UCSD-AML1 (cell line): Measurements from ENCODE around the gene MPRIP.
"Not testable (repeated sequence)": the region's sequence is repeated elsewhere in the genome, so short reads cannot be mapped to it uniquely, and the experiment has no call there.

Source experiments
- DNase-seq: peaks from one replicate; lab custom pipeline; 2025; ENCODE audit not compliant: unreplicated experiment; lab: John Stamatoyannopoulos, UW

The MPRIP gene

DNA sequence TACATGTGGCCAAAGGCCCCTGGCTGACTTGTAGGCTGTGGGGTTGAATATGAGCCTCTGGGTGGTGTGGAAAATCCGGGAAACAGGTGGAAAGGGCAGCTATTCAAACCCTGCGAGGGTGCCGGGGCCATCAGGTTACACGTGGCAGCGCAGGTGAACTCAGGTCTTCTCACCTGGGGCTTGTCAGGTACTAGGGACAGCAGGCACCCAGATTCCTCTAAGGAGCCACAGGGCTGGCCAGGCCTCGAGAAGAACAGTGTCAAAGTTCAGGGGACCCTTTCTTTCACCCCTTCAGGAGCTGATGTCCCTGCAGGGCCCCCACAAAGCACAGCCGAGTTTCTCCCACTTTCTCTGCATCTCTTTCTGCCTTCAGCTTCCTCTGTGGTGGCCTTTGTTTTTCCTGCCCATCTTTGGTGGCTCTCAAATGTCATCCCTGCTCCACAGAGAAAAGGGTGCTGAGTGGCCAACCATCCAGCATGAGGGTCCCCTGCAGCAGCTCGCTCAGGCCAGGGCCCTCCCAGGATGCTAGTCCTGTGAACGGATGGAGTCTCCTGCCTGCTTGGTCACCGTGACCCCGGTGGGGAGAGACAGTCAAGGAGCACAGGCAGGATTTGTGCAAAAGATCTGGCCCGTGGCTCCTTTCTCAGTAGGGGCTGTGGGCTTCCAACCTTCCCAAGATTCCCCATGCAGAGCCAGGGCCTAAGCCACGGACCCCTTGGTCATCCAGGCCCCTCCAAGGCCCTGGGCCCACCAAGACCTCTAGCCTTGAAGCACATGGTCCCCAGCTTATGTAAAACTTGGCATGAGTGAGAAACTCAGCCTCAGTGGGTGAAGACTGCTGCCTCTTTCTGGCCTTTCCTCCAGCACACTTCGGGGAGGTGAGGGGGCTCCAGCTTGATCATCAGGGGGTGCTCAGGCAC lies 28.2 kb upstream of the MPRIP start:
- not testable (repeated sequence) for DNase-seq

DNA sequence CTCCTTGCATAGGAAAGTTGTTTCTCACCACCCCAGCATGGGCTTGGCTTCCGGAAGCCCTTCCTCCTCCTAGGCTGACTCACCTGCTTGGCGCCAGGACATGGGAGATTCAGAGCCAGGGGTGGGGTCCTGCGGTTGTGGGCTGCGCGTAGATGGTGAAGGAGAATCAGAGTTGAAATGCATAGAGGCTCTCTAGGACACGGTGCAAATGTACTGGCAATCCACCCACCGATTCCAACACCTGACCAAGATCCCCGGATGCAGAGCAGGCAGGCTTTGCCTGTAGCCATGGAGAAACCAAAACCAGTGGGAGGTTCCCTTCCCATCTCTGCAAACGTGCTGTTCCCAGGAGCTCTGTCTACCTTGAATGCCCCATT lies 27.5 kb upstream of the MPRIP start:
- not testable (repeated sequence) for DNase-seq

DNA sequence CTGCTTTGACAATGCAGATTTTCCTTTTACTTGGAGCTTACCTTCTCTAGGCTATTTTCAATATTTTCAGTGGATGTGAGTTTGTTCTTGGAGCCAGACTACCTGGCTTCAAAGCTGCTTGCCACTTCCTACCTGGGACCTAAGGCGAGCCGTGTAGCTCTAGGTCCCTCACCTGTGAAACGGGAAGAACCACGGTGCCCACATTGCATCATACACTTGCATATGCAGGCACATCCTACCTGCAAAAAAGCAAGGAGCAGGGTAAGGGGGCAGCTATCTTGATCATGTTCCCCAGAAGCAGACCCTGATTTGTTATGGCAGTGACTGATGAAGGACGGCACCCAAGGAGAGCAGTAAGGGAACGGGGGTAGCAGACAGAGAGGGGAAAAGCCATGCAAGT lies 27.0 kb upstream of the MPRIP start:
- DNase-seq, result no peak

DNA sequence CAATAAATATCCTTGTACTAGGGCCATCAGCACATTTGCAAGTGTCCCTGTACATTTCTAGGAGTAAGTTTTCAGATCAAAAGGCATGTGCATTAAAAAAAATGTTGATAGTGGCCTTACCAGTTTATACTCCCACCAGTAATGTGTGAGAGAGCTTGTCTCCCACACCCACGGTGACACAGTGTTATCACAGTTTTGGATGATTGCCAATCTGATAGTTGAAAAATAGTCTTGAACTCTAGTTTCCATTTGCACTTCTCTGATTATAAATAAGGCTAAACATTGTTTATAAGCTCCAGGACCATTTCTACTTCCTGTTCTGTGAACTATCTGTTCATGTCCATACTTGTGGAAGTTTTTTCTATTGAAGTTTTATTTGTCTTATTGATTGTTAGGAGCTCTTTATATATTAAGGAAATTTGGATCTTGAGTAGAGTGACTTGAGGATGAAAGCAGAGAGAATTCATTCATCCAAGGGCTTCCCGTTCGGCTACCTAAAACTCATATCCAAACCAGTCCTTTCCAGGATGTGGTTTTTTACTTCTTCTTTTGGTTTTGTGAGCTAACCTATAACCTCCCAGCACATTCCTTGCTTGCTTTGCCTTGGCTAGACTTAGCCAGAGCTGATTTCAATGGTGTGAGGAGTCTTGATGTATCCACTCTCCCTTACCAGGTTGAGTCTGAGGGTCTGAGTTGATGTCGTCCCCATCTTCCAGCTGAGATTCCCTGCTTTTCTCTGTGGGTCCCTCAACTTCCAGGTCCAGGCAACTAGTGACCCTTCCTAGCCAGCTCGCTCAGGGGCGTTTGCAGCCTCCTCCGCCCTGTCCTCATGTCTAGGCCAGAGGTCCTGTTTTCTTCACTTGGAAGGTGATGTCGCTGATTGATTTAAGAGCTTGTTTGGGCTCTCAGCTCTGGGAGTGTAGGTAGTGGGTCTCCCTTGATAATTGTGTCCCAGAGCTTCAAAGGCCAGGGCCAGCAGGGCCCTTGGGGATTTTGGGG lies 25.8 kb upstream of the MPRIP start:
- not testable (repeated sequence) for DNase-seq

DNA sequence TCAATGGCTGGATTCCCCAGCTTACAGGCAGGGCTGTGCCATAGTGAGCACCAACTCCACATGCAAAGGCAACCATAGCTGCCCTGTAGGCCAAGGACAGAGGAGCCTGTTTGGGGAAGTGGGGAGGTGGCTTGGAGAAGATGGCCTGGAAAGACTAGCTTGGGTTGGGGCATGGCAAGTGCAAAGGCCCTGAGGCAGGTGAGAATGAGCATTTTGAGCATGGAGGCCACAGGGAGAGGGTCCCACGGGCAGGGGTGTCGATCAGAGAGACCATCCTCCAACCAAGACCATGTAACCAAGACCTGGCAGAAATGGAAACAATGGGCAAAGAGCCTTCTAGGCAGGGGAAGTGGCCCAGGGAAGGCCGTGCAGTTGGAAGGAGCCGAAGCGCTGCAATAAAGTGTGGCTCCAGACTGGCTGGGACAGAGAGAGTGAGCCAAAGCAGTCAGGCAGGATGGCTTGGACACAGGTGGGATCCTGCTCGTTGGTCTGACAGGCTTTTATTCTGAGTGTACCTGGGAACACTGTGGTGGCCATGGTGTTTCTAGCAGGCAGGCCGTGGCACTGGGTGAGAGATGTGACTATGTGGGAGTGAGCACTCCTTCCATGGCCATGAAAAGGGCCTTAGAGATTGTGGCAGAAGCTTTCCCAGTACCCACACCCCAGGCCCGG lies 24.8 kb upstream of the MPRIP start:
- DNase-seq, result no peak

DNA sequence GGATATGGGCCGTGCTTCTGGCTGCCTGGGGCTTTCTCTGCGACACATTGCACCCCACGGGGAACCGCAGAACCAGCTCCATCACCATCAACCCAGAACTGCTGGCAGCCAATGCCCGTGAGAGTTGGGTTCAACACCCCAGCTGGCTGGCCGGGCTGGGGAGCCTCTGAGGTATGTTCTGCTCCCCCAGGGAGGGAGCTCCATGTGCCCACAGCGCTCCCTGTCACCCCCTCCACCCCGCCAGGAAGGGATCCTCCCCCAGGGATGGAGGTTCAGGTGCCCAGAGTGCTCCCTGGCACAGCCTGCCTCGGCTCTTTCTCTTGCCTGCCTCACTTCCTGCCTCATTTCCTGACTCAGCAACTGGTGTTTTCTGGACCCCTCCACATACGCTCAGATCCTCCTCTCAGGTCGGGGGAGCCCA lies 24.2 kb upstream of the MPRIP start:
- no peak for DNase-seq

DNA sequence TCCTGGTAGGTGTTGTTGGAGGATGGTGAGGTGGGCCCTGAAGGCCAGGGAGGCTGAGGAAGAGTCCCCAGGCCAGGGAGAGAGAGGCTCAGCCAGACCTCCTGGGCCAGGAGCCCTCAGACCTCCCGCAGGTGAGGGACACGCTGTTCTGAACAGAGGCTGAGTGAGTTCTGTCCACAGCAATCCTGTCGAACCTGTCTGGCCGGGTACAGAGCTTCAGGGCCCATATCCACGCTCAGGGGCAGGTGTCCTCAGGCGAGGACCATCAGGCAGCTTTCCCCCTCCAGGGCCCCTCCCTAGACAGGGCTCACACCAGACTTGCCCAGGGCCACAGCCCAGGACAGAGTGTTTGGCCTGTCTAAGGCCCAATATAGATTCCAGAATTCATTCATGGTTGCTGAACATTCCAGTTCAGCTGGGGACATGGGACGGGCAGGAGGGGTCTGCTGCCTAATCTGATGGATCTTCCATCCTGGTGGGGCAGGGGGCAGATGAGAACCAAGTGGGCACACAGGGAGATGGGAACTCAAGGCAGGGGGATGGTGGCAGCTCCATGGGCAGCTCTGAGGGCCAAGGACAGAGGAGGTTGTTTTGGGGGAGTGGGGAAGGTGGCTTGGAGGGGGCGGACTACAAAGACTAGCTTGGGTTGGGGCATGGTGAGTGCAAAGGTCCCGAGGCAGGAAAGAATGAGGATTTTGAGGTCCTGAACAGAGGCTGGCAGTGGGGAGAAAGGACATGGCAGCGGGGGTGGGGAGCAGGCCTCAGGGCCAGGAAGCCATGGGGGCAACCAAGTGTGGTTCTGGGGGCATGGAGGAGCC lies 23.4 kb upstream of the MPRIP start:
- DNase-seq, result no peak

DNA sequence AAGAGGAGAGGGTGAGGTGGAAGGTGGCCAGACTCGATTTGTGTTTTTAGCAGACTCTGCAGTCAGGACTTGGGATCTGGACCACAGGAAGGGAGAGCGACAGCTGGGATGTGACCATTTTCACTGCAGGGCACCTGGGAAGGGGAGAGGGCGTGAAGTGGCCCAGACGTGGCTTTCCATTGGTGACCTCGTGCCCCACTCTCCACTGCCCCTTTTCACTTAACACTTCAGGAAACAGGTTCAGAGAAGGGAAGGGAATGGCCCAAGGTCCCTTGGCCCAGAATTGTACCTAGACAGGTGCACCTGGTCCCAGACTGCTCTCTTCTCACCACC lies 22.9 kb upstream of the MPRIP start:
- no peak for DNase-seq

DNA sequence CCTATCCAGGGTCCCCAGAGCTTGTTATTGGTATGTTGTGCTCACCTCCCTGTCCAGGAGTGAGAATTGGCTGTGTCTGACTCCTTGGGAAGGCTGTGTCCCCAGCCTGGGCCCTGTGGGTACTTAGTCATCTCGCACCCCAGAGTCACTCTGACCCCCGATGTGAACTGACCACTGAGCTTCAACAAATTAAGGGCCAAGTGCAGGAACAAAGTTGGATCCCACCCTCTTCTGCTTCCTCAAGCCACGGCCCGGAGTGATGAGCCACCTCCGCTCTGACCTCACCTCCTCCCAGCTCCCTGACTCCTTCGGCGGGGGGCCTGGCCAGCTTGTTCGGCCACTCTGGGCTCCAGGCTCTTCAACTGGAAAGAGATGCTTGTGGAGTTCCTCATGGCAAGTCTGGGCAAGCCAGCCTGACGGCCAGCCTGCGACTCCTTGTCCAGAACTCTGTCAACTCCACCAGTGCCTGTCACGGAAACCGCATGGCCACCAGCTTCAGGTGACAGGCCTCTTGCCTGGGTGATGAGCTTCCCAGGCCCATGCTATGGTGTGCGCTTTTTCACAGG lies 22.3 kb upstream of the MPRIP start:
- no peak for DNase-seq

DNA sequence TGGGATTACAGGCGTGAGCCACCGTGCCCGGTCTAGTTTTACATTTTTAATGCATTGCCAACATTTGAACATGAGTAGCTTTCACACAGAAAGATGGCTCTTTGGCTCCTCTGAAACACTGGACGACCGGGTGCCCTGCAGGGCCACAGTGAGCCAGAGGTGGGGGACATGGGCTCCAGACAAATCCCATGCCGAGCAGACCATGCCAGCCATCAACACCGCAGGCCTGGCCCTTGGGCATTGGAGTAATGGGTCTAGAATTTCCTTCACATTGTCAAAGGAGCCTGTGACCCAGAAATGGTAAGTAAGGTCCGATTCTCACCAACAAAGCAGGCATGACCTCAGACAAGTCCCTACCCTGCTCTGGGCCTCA lies 21.4 kb upstream of the MPRIP start:
- DNase-seq, result no peak

DNA sequence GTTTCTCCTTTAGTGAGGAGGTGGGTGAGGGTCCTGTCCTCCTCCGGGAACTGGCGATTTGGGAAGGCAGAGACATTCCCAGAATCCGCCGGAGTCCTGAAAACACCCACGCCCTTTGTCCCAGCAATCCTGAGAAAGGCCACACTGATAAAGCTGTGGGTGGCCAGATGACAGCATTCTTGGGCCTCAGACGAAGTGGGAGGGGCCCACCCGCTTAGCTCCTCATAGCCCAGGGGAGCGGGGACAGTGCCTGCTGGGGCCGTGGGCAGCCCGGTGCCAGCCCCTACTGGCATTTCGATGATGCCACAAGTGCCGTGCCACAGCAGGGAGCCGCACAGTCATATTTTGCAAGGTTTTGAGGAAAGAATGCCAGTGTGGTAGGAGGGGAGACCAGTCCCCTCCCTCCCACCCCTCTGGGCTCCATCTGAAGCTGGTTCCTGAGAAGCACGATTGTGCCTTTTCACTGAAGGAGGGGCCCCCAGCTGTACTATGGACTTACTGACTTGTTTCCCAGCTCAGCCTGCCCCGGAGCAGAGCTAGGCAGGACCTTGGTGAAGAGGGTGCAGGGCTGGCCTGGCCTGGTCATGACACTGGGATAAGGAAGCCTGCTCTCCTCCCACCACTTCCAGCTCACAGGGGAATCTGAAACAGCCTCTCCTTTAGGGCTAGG lies 20.9 kb upstream of the MPRIP start:
- no peak for DNase-seq

DNA sequence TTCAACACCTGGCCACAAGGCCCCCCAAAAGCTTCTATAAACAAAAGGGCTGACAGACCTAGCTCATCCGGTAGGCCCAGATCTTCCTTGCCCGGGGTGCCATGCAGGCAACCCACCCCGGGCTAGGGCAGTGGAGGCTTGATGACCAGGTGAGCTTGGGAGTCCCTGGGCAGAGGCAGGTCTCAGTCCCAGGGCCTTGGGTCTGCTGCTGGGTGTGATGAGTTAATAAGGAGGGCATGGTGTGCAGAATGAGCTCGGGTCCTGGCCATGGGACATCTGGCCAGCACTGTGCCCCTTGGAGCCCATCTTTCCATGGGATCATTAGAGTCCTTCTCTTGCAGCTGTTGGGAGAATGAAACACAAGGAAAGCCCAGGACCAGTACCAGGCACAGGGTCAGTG lies 20.2 kb upstream of the MPRIP start:
- no peak for DNase-seq

DNA sequence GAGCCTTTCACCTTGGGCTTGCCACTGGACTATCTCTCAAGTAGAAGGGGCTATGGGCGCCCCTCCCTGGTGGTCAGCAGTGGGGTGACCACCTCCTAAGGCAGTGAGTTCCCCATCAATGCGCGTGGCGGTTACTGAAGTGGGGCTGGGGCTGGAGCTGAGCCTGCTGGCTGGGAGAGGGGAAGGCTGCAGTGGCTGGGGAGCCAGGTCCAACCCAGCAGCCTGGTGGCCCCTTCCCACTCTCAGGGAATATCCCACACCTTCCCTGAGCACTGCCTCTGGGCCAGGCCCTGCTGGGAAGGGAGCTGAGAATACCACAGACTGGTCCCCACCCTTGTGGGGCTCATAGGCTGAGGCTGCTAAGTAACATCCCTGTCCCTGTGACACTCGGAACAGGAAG lies 19.8 kb upstream of the MPRIP start:
- no peak for DNase-seq

DNA sequence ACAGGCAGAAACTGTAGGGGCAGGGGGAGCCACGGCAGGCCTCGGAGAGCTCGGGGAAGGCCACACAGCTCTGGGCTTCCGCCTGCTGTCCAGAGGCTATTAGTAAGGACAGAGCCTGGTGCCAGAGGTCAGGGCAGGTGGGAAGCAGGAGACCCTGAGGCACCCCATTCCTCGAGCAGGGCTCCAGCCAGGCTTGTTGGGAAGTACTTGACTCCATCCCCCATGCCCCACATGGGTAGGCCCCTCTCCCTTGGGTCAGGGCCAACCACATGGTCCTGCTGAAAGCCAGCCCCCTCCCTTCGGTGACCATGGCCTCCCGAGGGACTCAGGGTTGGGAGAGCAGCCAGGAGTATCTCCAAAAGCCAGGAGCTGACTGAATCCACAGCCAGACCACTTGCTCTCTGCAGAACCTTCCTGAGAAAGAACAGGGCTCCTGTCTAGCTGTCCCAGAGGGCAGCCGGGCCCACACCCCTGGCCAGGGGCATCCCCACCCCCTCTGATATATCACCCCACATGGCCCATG lies 17.4 kb upstream of the MPRIP start:
- no peak for DNase-seq

DNA sequence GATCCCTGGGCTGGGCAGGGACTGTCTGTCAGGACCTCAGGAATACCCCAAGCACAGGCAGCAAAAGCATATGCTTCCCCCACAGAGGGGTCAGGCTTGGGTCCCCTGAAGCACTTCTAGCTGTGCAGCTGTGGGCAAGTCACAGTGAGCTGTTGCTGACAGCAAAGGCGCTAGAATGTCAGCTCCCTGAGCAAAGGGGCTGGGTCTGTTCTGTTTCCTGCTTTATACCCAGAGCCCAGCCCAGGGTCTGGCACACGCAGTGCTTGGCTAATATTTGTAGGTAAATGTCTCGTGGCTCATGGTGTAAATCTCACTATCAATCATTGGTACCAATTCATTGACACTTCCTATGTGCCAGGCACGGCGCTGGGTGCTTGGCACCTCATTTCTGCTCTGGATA lies 16.6 kb upstream of the MPRIP start:
- no peak for DNase-seq

DNA sequence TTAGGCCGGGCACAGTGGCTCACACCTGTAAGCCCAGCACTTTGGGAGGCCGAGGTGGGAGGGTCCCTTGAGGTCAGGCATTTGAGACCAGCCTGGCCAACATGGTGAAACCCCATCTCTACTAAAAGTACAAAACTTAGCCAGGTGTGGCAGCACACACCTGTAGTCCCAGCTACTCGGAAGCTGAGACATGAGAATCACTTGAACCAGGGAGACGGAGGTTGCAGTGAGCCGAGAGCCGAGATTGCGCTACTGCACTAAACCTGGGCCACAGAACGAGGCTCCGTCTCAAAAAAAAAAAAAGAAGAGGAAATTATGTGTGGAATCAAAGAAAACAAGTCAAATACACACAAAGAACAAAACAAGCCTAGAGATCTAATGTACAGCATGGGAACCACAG lies 16.1 kb upstream of the MPRIP start:
- no peak for DNase-seq

DNA sequence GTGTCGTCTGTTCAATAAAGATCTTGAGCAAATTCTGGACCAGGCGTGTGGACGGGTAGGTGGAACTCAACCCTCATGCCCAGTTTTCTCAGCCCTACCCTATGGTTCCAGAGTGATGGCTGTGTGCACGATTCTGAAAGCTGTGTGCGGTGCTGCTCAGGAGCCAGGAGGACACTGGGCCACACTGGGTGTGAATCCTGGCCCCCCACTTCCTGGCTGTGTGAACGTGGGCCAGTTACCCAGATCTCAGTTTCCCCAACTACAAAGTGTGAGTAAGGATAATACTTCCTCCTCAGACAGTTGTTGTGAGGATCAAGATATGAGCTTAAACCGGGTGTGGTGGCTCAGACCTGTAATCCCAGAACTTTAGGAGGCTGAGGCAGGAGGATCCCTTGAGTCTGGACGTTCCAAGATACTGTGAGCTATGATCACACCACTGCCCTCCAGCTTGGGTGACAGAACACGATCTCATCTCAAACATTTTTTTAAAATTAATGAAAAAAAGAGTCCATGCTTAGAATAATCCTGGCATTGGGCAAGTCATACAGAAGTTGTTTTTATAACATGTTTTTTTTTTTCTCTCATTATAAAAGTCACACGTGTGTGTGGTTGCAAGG lies 14.7 kb upstream of the MPRIP start:
- DNase-seq, result no peak

DNA sequence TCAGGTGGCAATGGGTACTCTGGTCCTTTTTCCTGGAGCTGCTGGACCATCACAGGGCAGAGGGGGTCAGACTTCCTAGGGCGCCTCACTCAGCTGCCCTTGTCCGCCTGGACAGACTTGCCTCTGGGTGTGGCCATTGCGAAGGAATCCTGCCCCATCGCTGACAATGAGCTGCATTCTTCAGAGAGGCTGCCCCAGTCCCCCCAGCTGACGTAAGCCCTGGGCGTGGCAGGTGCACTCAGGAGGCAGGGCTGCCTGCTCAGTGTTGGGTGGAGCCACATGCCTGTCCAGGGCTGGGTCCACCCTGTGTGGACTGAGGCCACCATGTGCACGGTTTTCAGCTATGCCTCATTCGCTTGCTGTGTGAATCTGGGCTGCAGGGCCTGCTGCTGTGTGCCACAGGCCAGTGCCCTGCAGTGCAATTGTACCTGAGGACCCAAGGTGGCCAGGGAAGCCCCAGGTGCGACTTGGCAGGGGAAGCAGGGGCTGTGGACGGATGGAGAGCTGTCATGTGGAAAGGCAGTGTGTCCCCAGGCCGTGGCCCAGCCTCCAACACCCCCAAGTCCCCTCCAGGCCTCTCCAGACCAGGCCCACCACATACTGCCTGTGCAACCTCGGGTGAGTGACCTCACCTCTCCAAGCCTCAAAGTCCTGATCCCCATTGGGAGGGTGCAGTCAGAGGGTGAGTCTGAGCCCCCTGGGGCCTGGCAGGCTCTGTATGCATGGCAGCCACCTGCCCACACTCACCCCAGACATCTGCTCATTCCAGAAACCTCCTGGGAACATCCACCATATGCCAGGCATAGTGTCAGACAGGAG lies 14.0 kb upstream of the MPRIP start:
- DNase-seq, result no peak
